ENCODE results near the gene LAIR2.

DNA sequence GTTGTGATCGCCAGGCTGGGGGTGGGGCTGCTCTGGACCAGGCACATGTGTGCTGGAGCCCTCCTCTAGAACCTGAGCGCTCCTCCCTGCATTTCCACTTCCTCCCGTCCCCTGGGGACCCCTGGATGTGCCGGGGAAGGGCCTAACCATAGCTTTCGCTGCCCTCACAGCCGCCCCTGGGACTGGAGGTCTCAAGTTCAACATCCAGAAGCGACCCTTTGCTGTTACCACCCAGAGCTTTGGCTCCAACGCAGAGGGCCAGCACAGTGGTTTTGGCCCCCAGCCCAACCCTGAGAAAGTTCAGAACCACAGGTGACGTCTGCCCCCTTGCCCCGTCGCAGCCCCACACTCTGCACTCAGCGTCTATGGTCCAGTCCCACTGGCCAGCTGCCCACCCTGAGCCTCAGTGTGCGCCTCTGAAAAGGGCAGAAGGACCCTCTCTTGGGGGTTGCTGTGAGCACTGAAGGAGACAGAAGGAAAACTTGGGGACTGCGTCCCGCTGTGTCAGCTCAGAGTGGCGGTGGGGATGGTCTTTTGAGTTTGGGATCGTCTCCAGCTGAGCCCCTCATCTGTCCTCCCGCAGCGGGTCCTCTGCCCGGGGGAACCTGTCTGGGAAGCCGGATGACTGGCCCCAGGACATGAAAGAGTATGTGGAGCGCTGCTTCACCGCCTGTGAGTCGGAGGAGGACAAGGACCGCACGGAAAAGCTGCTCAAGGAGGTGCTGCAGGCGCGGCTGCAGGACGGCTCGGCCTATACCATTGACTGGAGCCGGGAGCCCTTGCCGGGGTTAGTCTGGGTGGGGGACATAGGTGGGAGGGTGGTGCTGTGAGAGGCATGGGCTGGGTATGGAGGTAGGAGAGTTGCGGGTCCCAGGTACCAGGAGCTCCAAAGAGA is 47.6 kb upstream of the LAIR2 start:
- TF ChIP-seq, protein P1, sequence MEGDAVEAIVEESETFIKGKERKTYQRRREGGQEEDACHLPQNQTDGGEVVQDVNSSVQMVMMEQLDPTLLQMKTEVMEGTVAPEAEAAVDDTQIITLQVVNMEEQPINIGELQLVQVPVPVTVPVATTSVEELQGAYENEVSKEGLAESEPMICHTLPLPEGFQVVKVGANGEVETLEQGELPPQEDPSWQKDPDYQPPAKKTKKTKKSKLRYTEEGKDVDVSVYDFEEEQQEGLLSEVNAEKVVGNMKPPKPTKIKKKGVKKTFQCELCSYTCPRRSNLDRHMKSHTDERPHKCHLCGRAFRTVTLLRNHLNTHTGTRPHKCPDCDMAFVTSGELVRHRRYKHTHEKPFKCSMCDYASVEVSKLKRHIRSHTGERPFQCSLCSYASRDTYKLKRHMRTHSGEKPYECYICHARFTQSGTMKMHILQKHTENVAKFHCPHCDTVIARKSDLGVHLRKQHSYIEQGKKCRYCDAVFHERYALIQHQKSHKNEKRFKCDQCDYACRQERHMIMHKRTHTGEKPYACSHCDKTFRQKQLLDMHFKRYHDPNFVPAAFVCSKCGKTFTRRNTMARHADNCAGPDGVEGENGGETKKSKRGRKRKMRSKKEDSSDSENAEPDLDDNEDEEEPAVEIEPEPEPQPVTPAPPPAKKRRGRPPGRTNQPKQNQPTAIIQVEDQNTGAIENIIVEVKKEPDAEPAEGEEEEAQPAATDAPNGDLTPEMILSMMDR (IDR thresholded peaks at IDR 0.05), result no peak
- TF ChIP-seq POLR2A (IDR thresholded peaks at IDR 0.05), result no peak
